GM19467 (cell line): ENCODE measurements around the gene OR4E1.
"Not testable (repeated sequence)": the region's sequence is repeated elsewhere in the genome, so short reads cannot be mapped to it uniquely, and the experiment has no call there.

ENCODE experiments used
- ATAC-seq: cut with Tn5 transposase; IDR thresholded peaks from one replicate; pipeline ENCODE4 v1.9.1; 2021; ENCODE audit warnings: mild to moderate bottlenecking, moderate library complexity; ENCODE audit not compliant: unreplicated experiment

OR4E1 gene

GRCh38 chr14:21673718-21674117, at the start of gene OR4E1:
Gene OR4E1, minus strand, starts transcription at chr14:21673818. Its CDS starts 2,883 bp downstream, at chr14:21670935.
- ATAC-seq: no peak

- ATAC-seq: no peak
These were observed 47.9 kb upstream of the OR4E1 start for GRCh38 chr14:21721504-21721903.

GRCh38 chr14:21719841-21720240, 46.2 kb upstream of the OR4E1 start:
- no peak for ATAC-seq

- no peak for ATAC-seq
These were observed 40.8 kb upstream of the OR4E1 start for GRCh38 chr14:21714318-21714929.

GRCh38 chr14:21712036-21712435, 38.4 kb upstream of the OR4E1 start:
- ATAC-seq: no peak

- ATAC-seq: peak; percentile 69
These were observed 37.8 kb upstream of the OR4E1 start for GRCh38 chr14:21711360-21711961.

- ATAC-seq: no peak
These were observed 30.7 kb upstream of the OR4E1 start for GRCh38 chr14:21704338-21704737.

- no peak for ATAC-seq
These were observed 30.0 kb upstream of the OR4E1 start for GRCh38 chr14:21703357-21704326.

GRCh38 chr14:21702316-21702715, 28.7 kb upstream of the OR4E1 start:
- ATAC-seq: no peak

- no peak for ATAC-seq
These were observed 25.9 kb upstream of the OR4E1 start for GRCh38 chr14:21699551-21699950.

GRCh38 chr14:21698538-21698937, 24.9 kb upstream of the OR4E1 start:
- ATAC-seq: not testable (repeated sequence)

GRCh38 chr14:21697662-21698061, 24.0 kb upstream of the OR4E1 start:
- not testable (repeated sequence) for ATAC-seq

GRCh38 chr14:21694425-21694824, 20.8 kb upstream of the OR4E1 start:
- no peak for ATAC-seq

GRCh38 chr14:21686468-21686867, 12.8 kb upstream of the OR4E1 start:
- ATAC-seq: no peak

GRCh38 chr14:21680072-21680471, 6.5 kb upstream of the OR4E1 start:
- no peak for ATAC-seq

- no peak for ATAC-seq
These were observed 1.9 kb upstream of the OR4E1 start for GRCh38 chr14:21675566-21675965.

GRCh38 chr14:21672116-21672515, 1.5 kb downstream of the OR4E1 start:
- no peak for ATAC-seq

- no peak for ATAC-seq
These were observed 2.2 kb downstream of the OR4E1 start for GRCh38 chr14:21671371-21671770.

- no peak for ATAC-seq
These were observed 4.3 kb downstream of the OR4E1 start for GRCh38 chr14:21669284-21669683.

- no peak for ATAC-seq
These were observed 5.2 kb downstream of the OR4E1 start for GRCh38 chr14:21668377-21668776.

GRCh38 chr14:21656980-21657379, 16.6 kb downstream of the OR4E1 start:
- ATAC-seq: no peak

- no peak for ATAC-seq
These were observed 19.4 kb downstream of the OR4E1 start for GRCh38 chr14:21654215-21654614.
